HepG2 (cell line): ENCODE measurements around the gene IQSEC1. TPM values are rescaled to one million over a fixed set of nuclear protein-coding genes. Genes with fewer than 3 reads are reported as not detected.

ENCODE experiments used
- EED ChIP-seq: sonication (generic); formaldehyde crosslinking; IDR thresholded peaks from 2 replicates; pipeline ENCODE4 v1.5.0; 2020; ENCODE audit warnings: mild to moderate bottlenecking, missing genetic modification reagents
- FLYWCH1 ChIP-seq: sonication (generic); formaldehyde crosslinking; IDR thresholded peaks from 2 replicates; pipeline ENCODE4 v1.8.1; 2023; ENCODE audit warnings: mild to moderate bottlenecking, missing genetic modification reagents
- FOXJ3 ChIP-seq: sonication (generic); formaldehyde crosslinking; IDR thresholded peaks from 2 replicates; pipeline ENCODE4 v1.4.0; 2020; ENCODE audit warnings: missing genetic modification reagents, mild to moderate bottlenecking, borderline replicate concordance
- FOXK2 ChIP-seq: fragments of 450-650 bp; IDR thresholded peaks from 2 replicates; pipeline ENCODE4 v1.6.1; 2016
- HNF4A ChIP-seq: sonication (generic); formaldehyde crosslinking; IDR thresholded peaks from 2 replicates; pipeline ENCODE4 v1.4.0; 2020; ENCODE audit warnings: missing genetic modification reagents
- JUND ChIP-seq: sonication (generic); formaldehyde crosslinking; IDR thresholded peaks from 2 replicates; pipeline ENCODE4 v1.8.0; 2022; ENCODE audit warnings: mild to moderate bottlenecking, missing genetic modification reagents
- NCOA1 ChIP-seq: sonication (generic); formaldehyde crosslinking; IDR thresholded peaks from 2 replicates; pipeline ENCODE4 v1.9.0; 2021; ENCODE audit warnings: missing genetic modification reagents
- SAP130 ChIP-seq: IDR thresholded peaks from 2 replicates; pipeline ENCODE4 v1.6.1; 2016; ENCODE audit warnings: low read depth
- SIX4 ChIP-seq: sonication (generic); formaldehyde crosslinking; IDR thresholded peaks from 2 replicates; pipeline ENCODE4 v1.4.0; 2020; ENCODE audit warnings: missing genetic modification reagents
- SP2 ChIP-seq: sonication (generic); formaldehyde crosslinking; IDR thresholded peaks from 2 replicates; pipeline ENCODE4 v1.5.1; 2020; ENCODE audit warnings: mild to moderate bottlenecking, missing genetic modification reagents
- TBX2 ChIP-seq: sonication (generic); formaldehyde crosslinking; IDR thresholded peaks from 2 replicates; pipeline ENCODE4 v1.5.0; 2020; ENCODE audit warnings: missing genetic modification reagents, mild to moderate bottlenecking, borderline replicate concordance
- ZNF256 ChIP-seq: sonication (generic); formaldehyde crosslinking; conservative IDR thresholded peaks from 2 replicates; pipeline ENCODE4 v1.4.0; 2020; ENCODE audit warnings: missing genetic modification reagents
- ZNF350 ChIP-seq: sonication (generic); formaldehyde crosslinking; IDR thresholded peaks from 2 replicates; pipeline ENCODE4 v1.4.0; 2020; ENCODE audit warnings: mild to moderate bottlenecking, low read depth, missing genetic modification reagents, borderline replicate concordance
- polyA plus RNA-seq, 8 experiments: library from polyadenylated mRNA; depleted of rRNA in 3 of 8; stranded (reverse) in 7 of 8; unstranded in 1 of 8; fragments of >200 nt; fragmentation: Illumina TruSeq in 4 of 8; extraction: Trizol in 4 of 8; gene quantifications; 2 replicates each; pipeline versions ENCODE4 v1.2.1 to v1.2.3, GENCODE V29; 2011 to 2016; ENCODE audit warnings: low read depth in 4 of 8, missing spikeins in 1 of 8, mixed read lengths in 1 of 8; ENCODE audit not compliant: insufficient read depth in 1 of 8
- total RNA-seq, 5 experiments: library from RNA; depleted of rRNA; stranded (reverse); fragments of >200 nt; fragmentation: Illumina TruSeq; extraction: Trizol; gene quantifications; 2 replicates each; pipeline ENCODE4 v1.2.3, GENCODE V29; 2016; ENCODE audit warnings: low read depth in 1 of 5
- TF ChIP-seq, protein P1 (sequence below): sonication (generic); formaldehyde crosslinking; IDR thresholded peaks from 2 replicates; pipeline ENCODE4 v1.9.0; 2021; ENCODE audit warnings: missing genetic modification reagents, borderline replicate concordance
- TF ChIP-seq, protein P2 (sequence below): IDR thresholded peaks from 2 replicates; pipeline ENCODE4 v1.6.1; 2016
- TF ChIP-seq, protein P3 (sequence below): sonication (generic); formaldehyde crosslinking; IDR thresholded peaks from 2 replicates; pipeline ENCODE4 v1.5.1; 2020; ENCODE audit warnings: missing genetic modification reagents, mild to moderate bottlenecking, borderline replicate concordance
- TF ChIP-seq, protein P4 (sequence below): sonication (generic); formaldehyde crosslinking; IDR thresholded peaks from 2 replicates; pipeline ENCODE4 v1.9.0; 2022; ENCODE audit warnings: missing genetic modification reagents, mild to moderate bottlenecking, borderline replicate concordance
- TF ChIP-seq, protein P5 (sequence below): sonication (generic); formaldehyde crosslinking; IDR thresholded peaks from 2 replicates; pipeline ENCODE4 v1.5.1; 2020; ENCODE audit warnings: mild to moderate bottlenecking, missing genetic modification reagents, moderate library complexity
- TF ChIP-seq, protein P6 (sequence below): IDR thresholded peaks from 2 replicates; pipeline ENCODE4 v1.6.1; 2016; ENCODE audit warnings: control low read depth

IQSEC1 gene
- total and polyA plus RNA-seq, 2 of the 13 experiments (the other 11 are each of a cell fraction or from before 2014, with no cell fraction given): 17.4 to 20.2 TPM

DNA sequence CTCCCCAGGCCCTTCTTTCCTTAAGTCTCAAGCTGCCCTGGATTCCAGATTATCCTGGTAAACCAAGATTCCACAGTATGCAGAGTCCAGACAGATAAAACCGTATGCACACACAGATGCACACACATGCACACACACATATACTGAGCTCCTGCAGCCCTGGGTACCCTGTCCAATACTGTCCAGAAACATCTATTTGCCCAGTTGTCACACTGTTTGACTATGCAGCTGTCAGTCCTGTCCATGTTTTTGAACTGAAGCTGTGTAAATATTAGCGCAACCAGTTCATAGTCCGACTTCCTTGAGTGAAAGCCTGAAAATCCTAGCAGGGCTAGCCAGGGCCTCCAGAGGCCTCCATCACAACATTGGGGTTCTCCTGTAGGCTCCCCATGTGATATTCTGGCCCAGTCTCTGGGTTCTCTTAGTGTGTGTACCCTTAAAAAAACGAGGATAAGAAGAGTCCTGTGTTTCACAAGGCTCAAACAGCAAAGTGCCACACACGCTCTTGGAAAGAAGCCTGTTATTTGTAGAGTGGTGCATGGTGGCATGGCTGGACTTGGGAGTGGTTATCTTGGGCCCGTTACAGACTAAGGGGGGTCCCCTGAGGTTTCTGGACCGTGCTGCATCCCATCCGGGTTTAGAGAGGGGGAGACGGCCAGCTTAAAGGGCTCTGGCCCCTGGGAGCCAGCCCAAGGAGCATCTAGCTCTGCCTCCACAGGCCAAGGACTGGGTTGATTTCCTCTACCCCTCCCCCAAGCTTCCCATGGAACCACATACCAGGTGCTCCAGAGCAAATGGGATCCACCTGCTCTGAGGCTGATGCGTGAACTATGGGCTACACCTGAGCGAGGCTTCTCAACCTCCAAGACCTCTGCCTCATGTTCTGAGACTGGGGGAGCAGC, 108.3 kb downstream of the IQSEC1 start (continued):
- TF ChIP-seq FOXJ3 (CRISPR knock-in tag) (peak; percentile 90; the same call in 1 of the 2 replicates), FOXK2 (peak; percentile 80), SP2 (CRISPR knock-in tag) (no peak), ZNF350 (CRISPR knock-in tag) (peak; percentile 77), HNF4A (CRISPR knock-in tag) (peak; percentile 98), SAP130 (CRISPR knock-in tag) (peak; percentile 99), ZNF256 (peak; percentile 93; the same call in 1 of the 2 replicates), JUND (no peak), TBX2 (peak; percentile 75), FLYWCH1 (CRISPR knock-in tag) (no peak), SIX4 (peak; percentile 39; the same call in 1 of the 2 replicates), NCOA1 (CRISPR knock-in tag) (0 out of 2 replicates have a peak, but pooled peaks have one; percentile 8), EED (no peak)
- TF ChIP-seq, protein P1, sequence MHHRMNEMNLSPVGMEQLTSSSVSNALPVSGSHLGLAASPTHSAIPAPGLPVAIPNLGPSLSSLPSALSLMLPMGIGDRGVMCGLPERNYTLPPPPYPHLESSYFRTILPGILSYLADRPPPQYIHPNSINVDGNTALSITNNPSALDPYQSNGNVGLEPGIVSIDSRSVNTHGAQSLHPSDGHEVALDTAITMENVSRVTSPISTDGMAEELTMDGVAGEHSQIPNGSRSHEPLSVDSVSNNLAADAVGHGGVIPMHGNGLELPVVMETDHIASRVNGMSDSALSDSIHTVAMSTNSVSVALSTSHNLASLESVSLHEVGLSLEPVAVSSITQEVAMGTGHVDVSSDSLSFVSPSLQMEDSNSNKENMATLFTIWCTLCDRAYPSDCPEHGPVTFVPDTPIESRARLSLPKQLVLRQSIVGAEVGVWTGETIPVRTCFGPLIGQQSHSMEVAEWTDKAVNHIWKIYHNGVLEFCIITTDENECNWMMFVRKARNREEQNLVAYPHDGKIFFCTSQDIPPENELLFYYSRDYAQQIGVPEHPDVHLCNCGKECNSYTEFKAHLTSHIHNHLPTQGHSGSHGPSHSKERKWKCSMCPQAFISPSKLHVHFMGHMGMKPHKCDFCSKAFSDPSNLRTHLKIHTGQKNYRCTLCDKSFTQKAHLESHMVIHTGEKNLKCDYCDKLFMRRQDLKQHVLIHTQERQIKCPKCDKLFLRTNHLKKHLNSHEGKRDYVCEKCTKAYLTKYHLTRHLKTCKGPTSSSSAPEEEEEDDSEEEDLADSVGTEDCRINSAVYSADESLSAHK: no peak
- TF ChIP-seq, protein P2, sequence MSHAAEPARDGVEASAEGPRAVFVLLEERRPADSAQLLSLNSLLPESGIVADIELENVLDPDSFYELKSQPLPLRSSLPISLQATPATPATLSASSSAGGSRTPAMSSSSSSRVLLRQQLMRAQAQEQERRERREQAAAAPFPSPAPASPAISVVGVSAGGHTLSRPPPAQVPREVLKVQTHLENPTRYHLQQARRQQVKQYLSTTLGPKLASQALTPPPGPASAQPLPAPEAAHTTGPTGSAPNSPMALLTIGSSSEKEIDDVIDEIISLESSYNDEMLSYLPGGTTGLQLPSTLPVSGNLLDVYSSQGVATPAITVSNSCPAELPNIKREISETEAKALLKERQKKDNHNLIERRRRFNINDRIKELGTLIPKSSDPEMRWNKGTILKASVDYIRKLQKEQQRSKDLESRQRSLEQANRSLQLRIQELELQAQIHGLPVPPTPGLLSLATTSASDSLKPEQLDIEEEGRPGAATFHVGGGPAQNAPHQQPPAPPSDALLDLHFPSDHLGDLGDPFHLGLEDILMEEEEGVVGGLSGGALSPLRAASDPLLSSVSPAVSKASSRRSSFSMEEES (CRISPR knock-in tag): 0 out of 2 replicates have a peak, but pooled peaks have one; percentile 74
- TF ChIP-seq, protein P3, sequence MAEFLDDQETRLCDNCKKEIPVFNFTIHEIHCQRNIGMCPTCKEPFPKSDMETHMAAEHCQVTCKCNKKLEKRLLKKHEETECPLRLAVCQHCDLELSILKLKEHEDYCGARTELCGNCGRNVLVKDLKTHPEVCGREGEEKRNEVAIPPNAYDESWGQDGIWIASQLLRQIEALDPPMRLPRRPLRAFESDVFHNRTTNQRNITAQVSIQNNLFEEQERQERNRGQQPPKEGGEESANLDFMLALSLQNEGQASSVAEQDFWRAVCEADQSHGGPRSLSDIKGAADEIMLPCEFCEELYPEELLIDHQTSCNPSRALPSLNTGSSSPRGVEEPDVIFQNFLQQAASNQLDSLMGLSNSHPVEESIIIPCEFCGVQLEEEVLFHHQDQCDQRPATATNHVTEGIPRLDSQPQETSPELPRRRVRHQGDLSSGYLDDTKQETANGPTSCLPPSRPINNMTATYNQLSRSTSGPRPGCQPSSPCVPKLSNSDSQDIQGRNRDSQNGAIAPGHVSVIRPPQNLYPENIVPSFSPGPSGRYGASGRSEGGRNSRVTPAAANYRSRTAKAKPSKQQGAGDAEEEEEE (CRISPR knock-in tag): no peak
- TF ChIP-seq, protein P4, sequence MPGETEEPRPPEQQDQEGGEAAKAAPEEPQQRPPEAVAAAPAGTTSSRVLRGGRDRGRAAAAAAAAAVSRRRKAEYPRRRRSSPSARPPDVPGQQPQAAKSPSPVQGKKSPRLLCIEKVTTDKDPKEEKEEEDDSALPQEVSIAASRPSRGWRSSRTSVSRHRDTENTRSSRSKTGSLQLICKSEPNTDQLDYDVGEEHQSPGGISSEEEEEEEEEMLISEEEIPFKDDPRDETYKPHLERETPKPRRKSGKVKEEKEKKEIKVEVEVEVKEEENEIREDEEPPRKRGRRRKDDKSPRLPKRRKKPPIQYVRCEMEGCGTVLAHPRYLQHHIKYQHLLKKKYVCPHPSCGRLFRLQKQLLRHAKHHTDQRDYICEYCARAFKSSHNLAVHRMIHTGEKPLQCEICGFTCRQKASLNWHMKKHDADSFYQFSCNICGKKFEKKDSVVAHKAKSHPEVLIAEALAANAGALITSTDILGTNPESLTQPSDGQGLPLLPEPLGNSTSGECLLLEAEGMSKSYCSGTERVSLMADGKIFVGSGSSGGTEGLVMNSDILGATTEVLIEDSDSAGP (CRISPR knock-in tag): peak; percentile 54
- TF ChIP-seq, protein P5, sequence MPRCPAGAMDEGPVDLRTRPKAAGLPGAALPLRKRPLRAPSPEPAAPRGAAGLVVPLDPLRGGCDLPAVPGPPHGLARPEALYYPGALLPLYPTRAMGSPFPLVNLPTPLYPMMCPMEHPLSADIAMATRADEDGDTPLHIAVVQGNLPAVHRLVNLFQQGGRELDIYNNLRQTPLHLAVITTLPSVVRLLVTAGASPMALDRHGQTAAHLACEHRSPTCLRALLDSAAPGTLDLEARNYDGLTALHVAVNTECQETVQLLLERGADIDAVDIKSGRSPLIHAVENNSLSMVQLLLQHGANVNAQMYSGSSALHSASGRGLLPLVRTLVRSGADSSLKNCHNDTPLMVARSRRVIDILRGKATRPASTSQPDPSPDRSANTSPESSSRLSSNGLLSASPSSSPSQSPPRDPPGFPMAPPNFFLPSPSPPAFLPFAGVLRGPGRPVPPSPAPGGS (CRISPR knock-in tag): no peak
- TF ChIP-seq, protein P6, sequence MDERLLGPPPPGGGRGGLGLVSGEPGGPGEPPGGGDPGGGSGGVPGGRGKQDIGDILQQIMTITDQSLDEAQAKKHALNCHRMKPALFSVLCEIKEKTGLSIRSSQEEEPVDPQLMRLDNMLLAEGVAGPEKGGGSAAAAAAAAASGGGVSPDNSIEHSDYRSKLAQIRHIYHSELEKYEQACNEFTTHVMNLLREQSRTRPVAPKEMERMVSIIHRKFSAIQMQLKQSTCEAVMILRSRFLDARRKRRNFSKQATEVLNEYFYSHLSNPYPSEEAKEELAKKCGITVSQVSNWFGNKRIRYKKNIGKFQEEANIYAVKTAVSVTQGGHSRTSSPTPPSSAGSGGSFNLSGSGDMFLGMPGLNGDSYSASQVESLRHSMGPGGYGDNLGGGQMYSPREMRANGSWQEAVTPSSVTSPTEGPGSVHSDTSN (CRISPR knock-in tag): peak; percentile 82
